HG03139 (cell line): Measurements from ENCODE around the gene GET4.
"Not testable (repeated sequence)": the region's sequence is repeated elsewhere in the genome, so short reads cannot be mapped to it uniquely, and the experiment has no call there.

Experiments used
- ATAC-seq: cut with Tn5 transposase; IDR thresholded peaks from one replicate; pipeline ENCODE4 v1.9.1; 2021; ENCODE audit not compliant: unreplicated experiment

GET4 gene

GRCh38 chr7:913736-914520, 37.6 kb downstream of the GET4 start:
- no peak for ATAC-seq

GRCh38 chr7:914521-915194, 38.3 kb downstream of the GET4 start:
- ATAC-seq, result no peak

- ATAC-seq, result no peak
Measured at GRCh38 chr7:915291-916218, 39.2 kb downstream of the GET4 start.

GRCh38 chr7:916291-916941, 40.1 kb downstream of the GET4 start:
- no peak for ATAC-seq

- ATAC-seq, result no peak
Measured at GRCh38 chr7:917255-918117, 41.1 kb downstream of the GET4 start.

- ATAC-seq, result no peak
Measured at GRCh38 chr7:918118-918425, 41.7 kb downstream of the GET4 start.

GRCh38 chr7:918441-919113, 42.2 kb downstream of the GET4 start:
- ATAC-seq, result no peak

GRCh38 chr7:919114-919442, 42.7 kb downstream of the GET4 start:
- ATAC-seq, result no peak

GRCh38 chr7:919924-920341, 43.6 kb downstream of the GET4 start:
- ATAC-seq, result no peak

- ATAC-seq, result no peak
Measured at GRCh38 chr7:920351-921070, 44.2 kb downstream of the GET4 start.

GRCh38 chr7:921071-921461, 44.7 kb downstream of the GET4 start:
- no peak for ATAC-seq

- ATAC-seq, result no peak
Measured at GRCh38 chr7:921581-922333, 45.4 kb downstream of the GET4 start.

- no peak for ATAC-seq
Measured at GRCh38 chr7:922334-923107, 46.2 kb downstream of the GET4 start.

GRCh38 chr7:923108-924041, 47.0 kb downstream of the GET4 start:
- peak; percentile 71 for ATAC-seq

- ATAC-seq, result not testable (repeated sequence)
Measured at GRCh38 chr7:924042-924441, 47.7 kb downstream of the GET4 start.

GRCh38 chr7:924541-925231, 48.3 kb downstream of the GET4 start:
- ATAC-seq, result peak; percentile 37
